ENCODE data around the gene VOPP1.
"Not testable (repeated sequence)": the region's sequence is repeated elsewhere in the genome, so short reads cannot be mapped to it uniquely, and the experiment has no call there.

Gene VOPP1, protein sequence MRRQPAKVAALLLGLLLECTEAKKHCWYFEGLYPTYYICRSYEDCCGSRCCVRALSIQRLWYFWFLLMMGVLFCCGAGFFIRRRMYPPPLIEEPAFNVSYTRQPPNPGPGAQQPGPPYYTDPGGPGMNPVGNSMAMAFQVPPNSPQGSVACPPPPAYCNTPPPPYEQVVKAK

GRCh38 chr7:55572378-55573233 lies at the start of gene VOPP1:
TSS of gene VOPP1 (minus strand) at chr7:55572502. CDS start at chr7:55572324, 178 bp downstream.
- TF ChIP-seq, protein P1, sequence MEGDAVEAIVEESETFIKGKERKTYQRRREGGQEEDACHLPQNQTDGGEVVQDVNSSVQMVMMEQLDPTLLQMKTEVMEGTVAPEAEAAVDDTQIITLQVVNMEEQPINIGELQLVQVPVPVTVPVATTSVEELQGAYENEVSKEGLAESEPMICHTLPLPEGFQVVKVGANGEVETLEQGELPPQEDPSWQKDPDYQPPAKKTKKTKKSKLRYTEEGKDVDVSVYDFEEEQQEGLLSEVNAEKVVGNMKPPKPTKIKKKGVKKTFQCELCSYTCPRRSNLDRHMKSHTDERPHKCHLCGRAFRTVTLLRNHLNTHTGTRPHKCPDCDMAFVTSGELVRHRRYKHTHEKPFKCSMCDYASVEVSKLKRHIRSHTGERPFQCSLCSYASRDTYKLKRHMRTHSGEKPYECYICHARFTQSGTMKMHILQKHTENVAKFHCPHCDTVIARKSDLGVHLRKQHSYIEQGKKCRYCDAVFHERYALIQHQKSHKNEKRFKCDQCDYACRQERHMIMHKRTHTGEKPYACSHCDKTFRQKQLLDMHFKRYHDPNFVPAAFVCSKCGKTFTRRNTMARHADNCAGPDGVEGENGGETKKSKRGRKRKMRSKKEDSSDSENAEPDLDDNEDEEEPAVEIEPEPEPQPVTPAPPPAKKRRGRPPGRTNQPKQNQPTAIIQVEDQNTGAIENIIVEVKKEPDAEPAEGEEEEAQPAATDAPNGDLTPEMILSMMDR (IDR thresholded peaks at IDR 0.05; ENCODE audit: insufficient read depth, low read depth, low read length, missing control alignments): no peak
- DNase-seq (ENCODE audit: low read depth): peak; percentile 84
- H3K4me3 ChIP-seq (ENCODE audit: low read depth, low read length): peak within 1 kb of the TSS; percentile 95

GRCh38 chr7:55618913-55619312 lies 46.6 kb upstream of the VOPP1 start:
- H3K4me3 ChIP-seq (ENCODE audit: low read depth, low read length): no peak overlapping the region
- DNase-seq (ENCODE audit: low read depth): no peak
- TF ChIP-seq, protein P1 (IDR thresholded peaks at IDR 0.05; ENCODE audit: insufficient read depth, low read depth, low read length, missing control alignments): no peak

DNA sequence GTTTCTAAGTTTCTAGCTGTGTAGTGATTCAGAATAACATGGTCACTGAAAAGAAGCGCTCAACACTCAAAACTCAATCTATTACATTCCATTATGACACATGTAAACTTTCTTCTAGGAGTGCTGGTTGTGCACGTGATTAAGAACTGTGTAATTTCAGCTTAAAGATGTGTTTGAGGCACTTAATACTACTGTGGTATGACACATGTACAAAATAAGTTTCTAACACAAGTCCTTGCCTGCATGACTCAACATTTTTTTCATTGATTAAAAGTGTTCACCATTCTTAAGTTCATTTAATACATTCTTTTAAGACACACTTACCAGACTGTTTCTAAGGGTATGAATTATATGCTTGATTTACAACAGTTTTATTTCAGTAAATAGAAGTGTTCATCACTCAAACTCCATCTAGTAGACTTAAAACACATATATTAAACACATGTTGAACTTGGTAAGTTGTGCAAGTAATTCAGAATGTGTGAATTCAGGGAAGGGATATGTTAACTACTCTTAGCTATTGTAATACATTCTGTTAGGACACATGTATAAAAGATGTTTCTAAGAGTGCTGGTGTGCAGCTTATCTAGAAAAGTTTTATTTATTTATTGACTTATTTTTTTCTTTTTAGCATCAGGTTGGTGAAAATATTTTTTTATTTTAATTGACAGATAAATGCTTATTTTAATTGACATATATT lies 42.2 kb upstream of the VOPP1 start:
- not testable (repeated sequence) for DNase-seq (ENCODE audit: low read depth)

DNA sequence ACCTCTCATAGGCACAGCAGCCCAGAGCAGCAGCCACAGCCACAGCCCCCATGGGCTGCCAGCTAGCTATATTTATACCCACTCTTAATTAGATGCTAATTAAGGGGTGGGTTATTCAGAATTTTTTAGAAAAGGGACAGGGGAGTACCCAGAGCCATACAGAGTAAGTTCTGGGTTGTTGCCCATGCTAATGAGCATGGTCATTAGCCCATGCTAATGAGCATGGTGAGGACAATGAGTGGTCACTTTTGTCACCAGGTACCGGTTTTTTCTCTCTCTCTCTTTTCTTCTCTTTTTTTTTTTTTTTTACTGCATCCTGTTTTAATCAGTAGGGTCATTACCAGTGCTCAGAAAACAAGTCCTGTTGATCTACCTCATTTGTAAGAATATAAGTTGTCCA lies 37.4 kb upstream of the VOPP1 start:
- not testable (repeated sequence) for DNase-seq (ENCODE audit: low read depth); H3K4me3 ChIP-seq (ENCODE audit: low read depth, low read length)

More for the DNA sequence above, 42.2 kb upstream of the VOPP1 start:
- H3K4me3 ChIP-seq (ENCODE audit: low read depth, low read length): not testable (repeated sequence)

GRCh38 chr7:55605661-55606060 lies 33.4 kb upstream of the VOPP1 start:
- H3K4me3 ChIP-seq (ENCODE audit: low read depth, low read length); DNase-seq (ENCODE audit: low read depth): not testable (repeated sequence)

DNA sequence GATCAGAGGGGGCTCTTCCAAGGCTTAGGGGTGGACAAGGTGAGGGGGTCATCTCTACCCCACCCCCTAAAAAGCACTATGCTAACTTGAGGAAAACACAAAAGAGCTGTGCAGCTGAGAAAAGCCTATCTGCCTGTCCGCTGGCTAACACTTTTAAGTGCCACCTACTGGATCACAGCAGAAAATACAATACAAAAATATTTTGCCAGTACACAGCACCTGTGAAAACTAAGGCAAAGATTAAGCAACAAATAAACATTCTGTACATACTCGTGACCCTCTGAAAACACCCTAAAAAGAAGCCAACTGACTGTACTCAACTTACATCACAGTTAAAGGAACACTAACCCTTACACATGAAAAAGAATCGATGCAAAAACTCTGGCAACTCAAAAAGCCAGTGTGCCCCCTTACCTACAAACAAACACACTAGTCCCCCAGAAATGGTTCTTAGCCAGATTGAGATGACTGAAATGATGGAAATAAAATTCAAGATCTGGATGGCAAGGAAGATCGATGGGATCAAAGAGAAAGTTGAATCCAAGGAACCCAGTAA lies 25.7 kb upstream of the VOPP1 start:
- TF ChIP-seq, protein P1 (IDR thresholded peaks at IDR 0.05; ENCODE audit: insufficient read depth, low read depth, low read length, missing control alignments): peak; percentile 39
- not testable (repeated sequence) for H3K4me3 ChIP-seq (ENCODE audit: low read depth, low read length)
- peak; percentile 37 for DNase-seq (ENCODE audit: low read depth)

- H3K4me3 ChIP-seq (ENCODE audit: low read depth, low read length); DNase-seq (ENCODE audit: low read depth): not testable (repeated sequence)
These were observed 25.0 kb upstream of the VOPP1 start for GRCh38 chr7:55597214-55597739.

DNA sequence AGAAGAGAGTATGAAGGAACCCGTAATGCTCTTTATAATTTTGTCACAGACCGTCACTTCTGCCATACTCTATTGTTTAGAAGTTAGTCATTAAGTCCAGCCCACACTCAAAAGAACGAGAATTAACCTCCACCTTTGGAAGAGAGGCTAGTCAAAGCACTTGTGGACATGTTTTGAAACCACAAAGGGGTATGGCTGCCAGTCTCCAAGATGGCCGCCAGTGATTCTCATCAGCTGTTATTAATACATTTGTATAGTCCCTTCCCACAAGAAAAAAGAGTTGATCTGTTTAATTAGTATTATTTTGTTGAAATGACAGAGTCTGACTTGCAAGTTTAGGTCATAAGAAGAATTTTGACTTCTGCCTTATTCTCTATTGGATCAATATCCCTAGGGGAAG lies 23.2 kb upstream of the VOPP1 start:
- DNase-seq (ENCODE audit: low read depth): no peak
- H3K4me3 ChIP-seq (ENCODE audit: low read depth, low read length): no peak overlapping the region
- TF ChIP-seq, protein P1 (IDR thresholded peaks at IDR 0.05; ENCODE audit: insufficient read depth, low read depth, low read length, missing control alignments): no peak
